HG03095 (cell line): ENCODE measurements around the gene TRIM69.

Experiments
- ATAC-seq: cut with Tn5 transposase; IDR thresholded peaks from one replicate; pipeline ENCODE4 v1.9.1; 2021; ENCODE audit warnings: moderate library complexity; ENCODE audit not compliant: unreplicated experiment

TRIM69 gene

DNA sequence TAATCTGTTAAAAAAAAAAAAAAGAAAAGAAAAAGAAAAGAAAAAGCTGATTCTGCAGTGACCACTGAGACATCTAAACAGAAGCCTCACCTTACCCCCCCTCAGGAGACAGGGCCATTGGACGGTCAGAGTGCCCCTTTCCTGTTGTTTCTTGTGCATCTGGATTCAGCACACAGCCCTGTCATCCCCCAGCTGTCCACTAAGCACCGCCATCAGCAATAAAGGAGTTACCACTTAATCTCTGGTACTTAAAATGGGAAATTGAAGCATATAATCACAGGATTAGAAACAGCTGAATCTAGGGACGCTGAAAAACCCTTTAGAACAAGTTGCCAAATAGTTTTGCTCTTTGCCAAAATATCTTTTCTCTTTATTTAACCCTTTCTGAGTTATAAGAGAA is 62.5 kb downstream of the TRIM69 start:
- no peak for ATAC-seq

DNA sequence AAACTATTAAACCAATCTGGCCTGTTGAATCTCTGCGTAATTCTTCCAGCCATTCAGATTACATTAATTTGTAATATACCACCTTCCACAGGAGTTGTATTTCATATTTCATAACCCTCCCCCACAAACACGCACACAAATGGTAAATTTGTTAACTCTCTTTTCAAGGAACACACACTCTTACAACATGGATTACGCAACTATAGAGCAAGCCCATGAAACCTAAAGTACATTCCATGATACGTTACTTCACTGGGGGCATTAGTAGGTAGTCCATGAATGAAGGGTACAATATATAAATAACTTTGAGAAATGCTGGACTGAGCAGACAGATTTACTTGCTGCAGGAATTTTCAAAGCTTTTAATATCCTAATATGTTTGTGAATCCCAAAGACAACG is 65.0 kb downstream of the TRIM69 start:
- no peak for ATAC-seq

DNA sequence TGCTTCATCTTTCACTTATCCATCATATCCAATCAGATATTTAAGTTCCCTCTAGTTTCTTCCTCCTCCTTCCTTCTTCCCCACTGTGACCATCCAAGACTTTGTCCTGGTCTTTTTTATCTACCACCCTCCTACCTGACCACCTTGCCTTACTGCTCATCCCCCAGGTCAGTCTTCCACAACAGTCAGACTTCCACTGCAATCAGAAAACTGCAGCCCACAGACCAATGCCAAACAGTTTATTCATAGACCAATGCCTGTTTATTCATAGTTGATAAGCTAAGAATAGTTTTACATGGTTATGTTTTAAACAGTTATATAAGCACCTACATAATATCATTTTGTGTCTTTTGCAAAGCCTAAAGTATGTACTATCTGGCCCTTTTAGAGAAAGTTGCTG is 65.5 kb downstream of the TRIM69 start:
- ATAC-seq: no peak

DNA sequence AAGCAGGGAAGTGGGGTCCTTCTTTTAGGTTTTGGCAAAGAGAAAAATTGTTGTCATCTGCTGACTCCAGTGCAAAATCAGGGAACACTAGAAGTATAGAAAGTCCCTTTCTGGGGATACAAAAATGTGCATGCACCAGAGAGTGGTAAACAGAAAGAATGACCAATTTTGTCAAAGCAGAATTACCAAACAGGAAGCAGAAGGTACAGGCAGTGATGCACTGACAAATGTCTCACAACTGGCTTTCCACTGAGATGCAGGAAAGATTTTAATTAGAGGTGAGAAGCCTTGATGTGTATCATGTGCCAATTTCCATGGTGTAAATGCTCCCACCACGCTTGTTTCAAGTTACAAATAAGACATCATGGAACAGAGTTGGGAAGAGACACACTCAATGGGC is 66.0 kb downstream of the TRIM69 start:
- no peak for ATAC-seq

DNA sequence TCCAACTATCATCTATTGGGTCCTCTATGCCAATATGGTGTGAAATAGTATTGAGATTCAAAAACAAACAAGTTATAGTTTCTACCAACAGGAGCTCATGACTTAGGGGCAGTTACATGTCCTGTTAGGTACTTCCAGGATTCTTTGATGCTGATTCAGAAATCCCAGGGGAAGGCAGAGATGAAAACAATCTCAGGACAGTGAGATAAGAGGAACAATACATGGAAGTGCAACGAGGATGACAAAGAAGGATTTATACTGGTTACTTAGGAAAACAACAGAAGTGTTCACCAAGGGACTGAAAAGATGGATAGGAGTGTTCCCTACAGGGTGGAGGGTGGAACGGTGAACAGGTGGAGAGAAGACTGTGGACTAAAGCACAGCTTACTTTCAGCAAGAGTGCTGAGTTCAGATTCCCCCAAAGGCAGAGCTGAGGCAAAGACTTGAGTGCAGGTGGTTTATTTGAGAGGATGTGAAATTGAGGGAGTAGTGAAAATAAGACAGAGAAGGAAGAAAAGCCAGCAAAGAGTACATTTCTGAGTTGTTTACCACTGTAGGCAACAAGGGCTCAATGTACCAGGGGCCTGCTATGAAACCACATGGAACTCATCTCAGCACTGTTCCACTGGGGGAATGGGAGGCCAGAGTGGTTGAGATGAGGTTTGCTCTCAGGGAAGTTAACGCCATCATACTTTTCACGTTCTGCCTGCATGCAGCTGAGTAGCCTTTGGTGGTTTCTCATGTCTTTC is 68.1 kb downstream of the TRIM69 start:
- ATAC-seq: no peak

DNA sequence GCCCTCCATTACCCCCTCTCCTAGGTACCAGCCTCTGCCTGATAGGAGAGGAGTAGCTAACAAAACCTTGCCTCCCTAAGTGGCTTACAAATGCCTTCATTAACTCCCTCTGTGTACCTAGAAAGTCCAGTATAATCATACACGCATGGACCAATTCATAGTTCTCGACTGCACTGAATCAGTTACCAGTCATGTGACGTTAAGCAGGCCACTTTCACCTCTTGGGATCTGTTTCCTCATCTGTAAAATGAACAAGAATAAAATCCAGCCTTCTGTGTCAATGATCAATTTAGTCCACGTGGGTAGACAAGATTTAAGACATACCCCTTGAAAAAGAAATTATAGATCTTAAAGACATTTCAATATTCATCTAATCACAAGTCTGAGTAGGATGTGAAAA is 72.2 kb downstream of the TRIM69 start:
- ATAC-seq: no peak

DNA sequence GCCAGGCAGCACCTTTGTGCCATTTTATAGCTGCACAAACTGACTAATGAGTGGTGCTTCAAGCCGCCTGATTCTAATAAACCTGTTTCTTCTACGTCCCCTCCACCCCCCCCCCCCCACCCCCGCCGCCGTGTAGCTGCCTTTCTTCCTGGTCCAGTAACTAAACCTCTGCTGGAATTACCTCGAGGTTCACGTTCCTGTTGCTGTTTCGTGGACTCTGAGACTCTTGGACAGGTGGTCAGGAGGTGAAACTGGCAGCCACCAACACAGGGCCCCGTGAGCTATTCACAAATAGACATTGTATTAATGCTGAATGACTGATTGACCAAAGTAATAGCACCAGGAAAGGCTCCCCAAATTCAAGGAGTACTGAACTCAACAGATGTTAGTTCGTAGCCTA is 73.9 kb downstream of the TRIM69 start:
- no peak for ATAC-seq

DNA sequence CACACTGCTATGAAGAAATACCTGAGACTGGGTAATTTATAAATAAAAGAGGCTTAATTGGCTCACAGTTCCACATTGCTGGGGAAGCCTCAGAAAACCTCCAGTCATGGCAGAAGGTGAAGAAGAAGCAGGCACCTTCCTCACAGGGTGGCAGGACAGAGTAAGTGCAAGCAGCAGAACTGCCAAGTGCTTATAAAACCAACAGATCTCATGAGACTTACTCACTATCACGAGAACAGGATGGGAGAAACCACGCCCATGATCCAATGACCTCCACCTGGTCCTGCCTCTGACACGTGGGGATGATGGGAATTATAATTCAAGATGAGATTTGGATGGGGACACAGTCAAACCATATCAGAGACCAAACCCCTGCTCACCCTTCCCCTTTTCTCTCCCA is 75.0 kb downstream of the TRIM69 start:
- ATAC-seq: no peak

DNA sequence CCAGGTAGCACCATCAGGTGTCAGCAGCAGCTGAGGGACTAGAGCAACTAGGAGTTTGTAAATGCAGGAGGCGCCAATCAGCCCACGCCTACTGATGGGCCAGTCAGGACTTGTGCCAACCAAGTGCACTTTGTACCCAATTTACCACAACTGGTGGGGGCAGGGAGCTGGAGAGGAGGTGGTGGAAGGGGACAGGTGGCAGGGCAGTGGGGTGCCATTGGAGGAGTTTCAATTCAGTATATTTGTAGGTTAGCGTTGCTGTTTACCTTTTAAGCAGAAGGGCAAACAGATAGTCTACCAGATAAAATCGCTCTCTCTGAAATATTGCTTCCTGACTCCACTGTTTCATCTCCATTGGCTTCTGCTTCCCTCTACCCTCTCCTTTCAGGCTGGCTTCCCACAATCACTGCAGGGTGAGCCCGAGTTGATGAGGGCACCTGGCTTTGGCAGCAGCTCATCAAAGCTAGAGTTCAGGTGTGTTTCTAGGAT is 75.7 kb downstream of the TRIM69 start:
- no peak for ATAC-seq

DNA sequence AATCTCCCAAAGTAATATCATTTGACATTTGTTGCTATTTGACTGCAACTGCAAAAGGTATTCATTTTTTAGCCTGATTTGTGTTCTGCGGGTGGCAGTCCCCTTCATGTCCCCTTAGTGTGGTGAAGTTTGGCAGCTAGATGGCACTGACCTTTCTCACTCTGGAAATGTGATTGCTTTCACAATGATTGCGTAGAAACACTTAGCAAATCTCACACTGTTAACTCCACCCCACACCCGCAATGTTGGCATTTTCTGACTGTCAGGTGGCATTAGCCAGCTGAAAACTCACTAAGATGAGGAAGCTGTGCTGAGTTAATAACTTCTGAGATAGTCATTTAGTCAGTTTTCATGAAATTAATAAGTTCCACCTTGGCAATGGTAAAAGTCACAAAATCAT is 76.9 kb downstream of the TRIM69 start:
- no peak for ATAC-seq
